H9 (cell line): ENCODE data around the gene RIPPLY1. TPM values are rescaled to one million over a fixed set of nuclear protein-coding genes. Genes with fewer than 3 reads are reported as not detected.

ENCODE experiments used
- DNase-seq: peaks from one replicate; pipeline ENCODE4 v3.0.0-alpha.2; 2017
- H2AFZ ChIP-seq: one replicate; pipeline ENCODE4 v1.6.1; 2013; ENCODE audit warnings: mild to moderate bottlenecking, low read length, control low read depth, moderate library complexity
- H2AK5ac ChIP-seq: 2 replicates; pipeline ENCODE4 v1.6.1; 2013; ENCODE audit warnings: low read length, control low read depth, mixed read lengths; ENCODE audit not compliant: insufficient read length
- H2BK120ac ChIP-seq: one replicate; pipeline ENCODE4 v1.6.1; 2013; ENCODE audit warnings: low read depth, mild to moderate bottlenecking, low read length, control low read depth, inconsistent platforms; ENCODE audit not compliant: poor library complexity, severe bottlenecking
- H2BK12ac ChIP-seq: 2 replicates; pipeline ENCODE4 v1.6.1; 2013; ENCODE audit warnings: low read length, control low read depth, mixed read lengths, low read depth; ENCODE audit not compliant: insufficient read length
- H2BK15ac ChIP-seq: 2 replicates; pipeline ENCODE4 v1.6.1; 2013; ENCODE audit warnings: low read depth, low read length, control low read depth
- H2BK20ac ChIP-seq: one replicate; pipeline ENCODE4 v1.6.1; 2013; ENCODE audit warnings: low read depth, mild to moderate bottlenecking, low read length, control low read depth, inconsistent platforms; ENCODE audit not compliant: poor library complexity, severe bottlenecking
- H2BK5ac ChIP-seq: 2 replicates; pipeline ENCODE4 v1.6.1; 2013; ENCODE audit warnings: low read length, control low read depth, mixed read lengths; ENCODE audit not compliant: insufficient read length
- H3K14ac ChIP-seq: 2 replicates; pipeline ENCODE4 v1.6.1; 2013; ENCODE audit warnings: low read length, control low read depth; ENCODE audit not compliant: insufficient read depth
- H3K18ac ChIP-seq: 2 replicates; pipeline ENCODE4 v1.6.1; 2013; ENCODE audit warnings: low read depth, mild to moderate bottlenecking, mixed read lengths, low read length, control low read depth; ENCODE audit not compliant: insufficient read length
- H3K23ac ChIP-seq: 2 replicates; pipeline ENCODE4 v1.6.1; 2013; ENCODE audit warnings: low read length, control low read depth, mixed read lengths, low read depth; ENCODE audit not compliant: insufficient read length
- H3K23me2 ChIP-seq: 2 replicates; pipeline ENCODE4 v1.6.1; 2013; ENCODE audit warnings: low read depth, mild to moderate bottlenecking, mixed read lengths, low read length, control low read depth; ENCODE audit not compliant: insufficient read length, poor library complexity, severe bottlenecking
- H3K27ac ChIP-seq: 2 replicates; pipeline ENCODE4 v1.5.1; 2013; ENCODE audit warnings: low read length, control low read depth, mixed read lengths, low read depth; ENCODE audit not compliant: insufficient read length
- H3K27me3 ChIP-seq: 2 replicates; pipeline ENCODE4 v1.6.1; 2013; ENCODE audit warnings: low read length, control low read depth, inconsistent platforms; ENCODE audit not compliant: insufficient read depth
- H3K4ac ChIP-seq: 2 replicates; pipeline ENCODE4 v1.6.1; 2013; ENCODE audit warnings: low read depth, mild to moderate bottlenecking, control low read depth, inconsistent platforms, low read length, moderate library complexity
- H3K4me1 ChIP-seq: 2 replicates; pipeline ENCODE4 v1.6.1; 2013; ENCODE audit warnings: low read length, control low read depth, inconsistent platforms; ENCODE audit not compliant: insufficient read depth
- H3K4me2 ChIP-seq: 2 replicates; pipeline ENCODE4 v1.6.1; 2013; ENCODE audit warnings: low read length, control low read depth, mixed read lengths; ENCODE audit not compliant: insufficient read length, insufficient read depth
- H3K56ac ChIP-seq: 2 replicates; pipeline ENCODE4 v1.6.1; 2013; ENCODE audit warnings: low read depth, mild to moderate bottlenecking, mixed read lengths, low read length, control low read depth; ENCODE audit not compliant: insufficient read length
- H3K79me1 ChIP-seq: 2 replicates; pipeline ENCODE4 v1.6.1; 2013; ENCODE audit warnings: low read depth, mild to moderate bottlenecking, moderate library complexity, low read length, control low read depth, inconsistent platforms; ENCODE audit not compliant: insufficient read depth, poor library complexity, severe bottlenecking
- H3K79me2 ChIP-seq: 2 replicates; pipeline ENCODE4 v1.6.1; 2013; ENCODE audit warnings: low read length, control low read depth, inconsistent platforms; ENCODE audit not compliant: insufficient read depth
- H3K9ac ChIP-seq: 2 replicates; pipeline ENCODE4 v1.6.1; 2013; ENCODE audit warnings: low read length, control low read depth, mixed read lengths; ENCODE audit not compliant: insufficient read length; ENCODE audit errors: extremely low read depth
- H3K9me3 ChIP-seq: one replicate; pipeline ENCODE4 v1.6.1; 2013; ENCODE audit warnings: low read depth, low read length, inconsistent platforms; ENCODE audit not compliant: control insufficient read depth
- H3T11ph ChIP-seq: one replicate; pipeline ENCODE4 v1.6.1; 2013; ENCODE audit warnings: mild to moderate bottlenecking, low read length, control low read depth, inconsistent platforms
- H4K20me1 ChIP-seq: one replicate; pipeline ENCODE4 v1.6.1; 2013; ENCODE audit not compliant: control insufficient read depth, insufficient read length, insufficient read depth
- H4K5ac ChIP-seq: 2 replicates; pipeline ENCODE4 v1.6.1; 2013; ENCODE audit warnings: low read depth, mild to moderate bottlenecking, mixed read lengths, low read length, control low read depth; ENCODE audit not compliant: insufficient read length
- H4K8ac ChIP-seq: replicated peaks from 2 replicates; pipeline ENCODE4 v1.6.1; 2013; ENCODE audit warnings: low read length, control low read depth, mixed read lengths, low read depth; ENCODE audit not compliant: insufficient read length
- H4K91ac ChIP-seq: 2 replicates; pipeline ENCODE4 v1.6.1; 2013; ENCODE audit warnings: low read depth, mild to moderate bottlenecking, moderate library complexity, mixed read lengths, low read length, control low read depth; ENCODE audit not compliant: insufficient read length
- H3K27ac Mint-ChIP-seq, 3 experiments: 2 replicates in 2 of 3; 3 replicates in 1 of 3; pipeline ENCODE4 v1.8.0; 2020 to 2021; ENCODE audit warnings: mixed read lengths in 3 of 3, mild to moderate bottlenecking in 1 of 3, moderate library complexity in 1 of 3
- H3K27me3 Mint-ChIP-seq: 2 replicates; pipeline ENCODE4 v1.8.0; 2021; ENCODE audit warnings: low read depth, mild to moderate bottlenecking, moderate library complexity, mixed read lengths
- H3K36me3 Mint-ChIP-seq, 3 experiments: 2 replicates in 2 of 3; 3 replicates in 1 of 3; pipeline ENCODE4 v1.8.0; 2020 to 2021; ENCODE audit warnings: low read depth in 3 of 3, mixed read lengths in 3 of 3; ENCODE audit not compliant: insufficient read depth in 1 of 3
- H3K4me1 Mint-ChIP-seq, 2 experiments: 2 replicates each; pipeline ENCODE4 v1.8.0; 2020; ENCODE audit warnings: mixed read lengths in 2 of 2
- H3K4me3 Mint-ChIP-seq, 2 experiments: 2 replicates in 1 of 2; 3 replicates in 1 of 2; pipeline ENCODE4 v1.8.0; 2020 to 2021; ENCODE audit warnings: mild to moderate bottlenecking in 2 of 2, mixed read lengths in 2 of 2, moderate library complexity in 1 of 2
- H3K9me3 Mint-ChIP-seq, 2 experiments: 2 replicates in 1 of 2; 3 replicates in 1 of 2; pipeline ENCODE4 v1.8.0; 2020; ENCODE audit warnings: mild to moderate bottlenecking in 2 of 2, mixed read lengths in 2 of 2, moderate library complexity in 1 of 2
- WGBS: extraction: QIAGEN DNeasy Blood & Tissue Kit; methylation state at CpG from one replicate; pipeline ENCODE4 v1.1.7; 2013; ENCODE audit warnings: missing lambda C conversion rate, low lambda C conversion rate, mixed read lengths; ENCODE audit not compliant: insufficient read length; ENCODE audit errors: extremely low coverage; 5-methylcytosine and 5-hydroxymethylcytosine counted together
- total RNA-seq: library from RNA; stranded (reverse); gene quantifications from 2 replicates; pipeline ENCODE4 v1.2.1, GENCODE V29; 2021
- TF ChIP-seq, protein P1 (sequence below): fragments of 200-600 bp; sonication (generic); conservative IDR thresholded peaks from 3 replicates; pipeline ENCODE4 v1.8.0; 2021; ENCODE audit warnings: antibody characterized with exemption, mild to moderate bottlenecking

RIPPLY1 gene
- total RNA-seq, 1 experiment from 2014 or later: not detected

DNA sequence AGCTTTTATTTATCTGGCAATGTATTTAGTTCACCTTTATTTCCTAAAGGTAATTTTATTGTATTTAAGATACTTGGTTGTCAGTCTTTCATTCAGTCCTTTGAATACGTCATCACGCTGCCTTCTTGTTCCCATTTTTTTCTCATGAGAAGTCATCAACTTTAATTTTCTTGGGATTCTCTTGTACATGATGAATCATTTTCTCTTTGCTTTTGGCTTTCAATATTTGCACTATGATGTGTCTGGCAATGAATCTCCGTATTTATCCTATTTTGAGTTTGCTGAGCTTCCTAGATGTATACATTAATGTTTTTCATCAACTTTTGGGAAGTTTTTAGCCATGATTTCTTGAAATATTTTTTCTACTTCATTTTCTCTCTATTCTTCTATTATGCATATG is 45.5 kb upstream of the RIPPLY1 start:
- H4K91ac ChIP-seq: no peak overlapping the region
- no peaks in the 10 kb centered on the region for H3K23me2 ChIP-seq
- H2BK12ac ChIP-seq: no peak overlapping the region
- WGBS: no CpG with 5 or more reads among the region's 3 CpGs
- no peak overlapping the region for H3K4me2 ChIP-seq
- H3K56ac ChIP-seq: no peak overlapping the region
- H3K79me2 ChIP-seq: no peaks in the 10 kb centered on the region
- no peak overlapping the region for H2BK5ac ChIP-seq
- H3K9ac ChIP-seq: no peak overlapping the region
- no peak overlapping the region for H3K18ac ChIP-seq
- no peak overlapping the region for H3T11ph ChIP-seq
- H4K20me1 ChIP-seq: no peaks in the 10 kb centered on the region
- H2BK20ac ChIP-seq: no peak overlapping the region
- no peak overlapping the region for H2AK5ac ChIP-seq
- no peak overlapping the region for H2BK120ac ChIP-seq
- H2BK15ac ChIP-seq: no peak overlapping the region
- no peak for DNase-seq
- Mint-ChIP-seq H3K27ac (no peak overlapping the region), H3K9me3 (peaks cover 0 to 23% of the 10 kb centered on the region in 2 experiments; a peak in 1 of 5 replicates), H3K4me1 (no peaks in the 10 kb centered on the region), H3K27me3 (no peaks in the 10 kb centered on the region; the same call in 1 of the 2 replicates), H3K4me3 (no peak overlapping the region), H3K36me3 (no peaks in the 10 kb centered on the region; a peak in 1 of 7 replicates)
- no peak overlapping the region for H3K4ac ChIP-seq
- H3K27ac ChIP-seq: no peak overlapping the region
- H3K79me1 ChIP-seq: no peaks in the 10 kb centered on the region
- no peak overlapping the region for H3K23ac ChIP-seq
- no peaks in the 10 kb centered on the region for H3K27me3 ChIP-seq
- no peak overlapping the region for H2AFZ ChIP-seq
- TF ChIP-seq, protein P1, sequence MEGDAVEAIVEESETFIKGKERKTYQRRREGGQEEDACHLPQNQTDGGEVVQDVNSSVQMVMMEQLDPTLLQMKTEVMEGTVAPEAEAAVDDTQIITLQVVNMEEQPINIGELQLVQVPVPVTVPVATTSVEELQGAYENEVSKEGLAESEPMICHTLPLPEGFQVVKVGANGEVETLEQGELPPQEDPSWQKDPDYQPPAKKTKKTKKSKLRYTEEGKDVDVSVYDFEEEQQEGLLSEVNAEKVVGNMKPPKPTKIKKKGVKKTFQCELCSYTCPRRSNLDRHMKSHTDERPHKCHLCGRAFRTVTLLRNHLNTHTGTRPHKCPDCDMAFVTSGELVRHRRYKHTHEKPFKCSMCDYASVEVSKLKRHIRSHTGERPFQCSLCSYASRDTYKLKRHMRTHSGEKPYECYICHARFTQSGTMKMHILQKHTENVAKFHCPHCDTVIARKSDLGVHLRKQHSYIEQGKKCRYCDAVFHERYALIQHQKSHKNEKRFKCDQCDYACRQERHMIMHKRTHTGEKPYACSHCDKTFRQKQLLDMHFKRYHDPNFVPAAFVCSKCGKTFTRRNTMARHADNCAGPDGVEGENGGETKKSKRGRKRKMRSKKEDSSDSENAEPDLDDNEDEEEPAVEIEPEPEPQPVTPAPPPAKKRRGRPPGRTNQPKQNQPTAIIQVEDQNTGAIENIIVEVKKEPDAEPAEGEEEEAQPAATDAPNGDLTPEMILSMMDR: no peak
- no peaks in the 10 kb centered on the region for H3K4me1 ChIP-seq
- H3K14ac ChIP-seq: no peak overlapping the region
- no peaks in the 10 kb centered on the region for H3K9me3 ChIP-seq
- H4K8ac ChIP-seq: no peak overlapping the region
- no peak overlapping the region for H4K5ac ChIP-seq
